GM21786 (cell line): ENCODE measurements around the gene LAGE3.

Source experiments
- ATAC-seq: cut with Tn5 transposase; IDR thresholded peaks from one replicate; pipeline ENCODE4 v1.9.1; 2021; ENCODE audit not compliant: unreplicated experiment

Gene LAGE3

GRCh38 chrX:154481195-154481594, 2.1 kb upstream of the LAGE3 start:
- no peak for ATAC-seq

GRCh38 chrX:154477891-154478477, 1.1 kb downstream of the LAGE3 start:
- ATAC-seq, result no peak

GRCh38 chrX:154476821-154477220, 2.3 kb downstream of the LAGE3 start:
- no peak for ATAC-seq

GRCh38 chrX:154473683-154474082, 5.4 kb downstream of the LAGE3 start:
- no peak for ATAC-seq

GRCh38 chrX:154472685-154473632, 6.1 kb downstream of the LAGE3 start:
- ATAC-seq, result no peak

GRCh38 chrX:154471839-154472684, 7.0 kb downstream of the LAGE3 start:
- no peak for ATAC-seq

- ATAC-seq, result no peak
Observed at GRCh38 chrX:154470914-154471568, 8.0 kb downstream of the LAGE3 start.

GRCh38 chrX:154470434-154470833, 8.6 kb downstream of the LAGE3 start:
- ATAC-seq, result no peak

GRCh38 chrX:154469880-154470279, 9.2 kb downstream of the LAGE3 start:
- ATAC-seq, result no peak

GRCh38 chrX:154469114-154469513, 10.0 kb downstream of the LAGE3 start:
- ATAC-seq, result no peak

GRCh38 chrX:154468217-154468616, 10.9 kb downstream of the LAGE3 start:
- no peak for ATAC-seq

- ATAC-seq, result no peak
Observed at GRCh38 chrX:154467556-154467955, 11.5 kb downstream of the LAGE3 start.

- ATAC-seq, result no peak
Observed at GRCh38 chrX:154466907-154467306, 12.2 kb downstream of the LAGE3 start.

GRCh38 chrX:154466036-154466435, 13.0 kb downstream of the LAGE3 start:
- no peak for ATAC-seq

GRCh38 chrX:154465601-154466000, 13.5 kb downstream of the LAGE3 start:
- no peak for ATAC-seq

GRCh38 chrX:154464806-154465365, 14.2 kb downstream of the LAGE3 start:
- no peak for ATAC-seq

- ATAC-seq, result no peak
Observed at GRCh38 chrX:154463611-154464220, 15.4 kb downstream of the LAGE3 start.

- ATAC-seq, result no peak
Observed at GRCh38 chrX:154462396-154462795, 16.7 kb downstream of the LAGE3 start.

GRCh38 chrX:154460326-154460725, 18.8 kb downstream of the LAGE3 start:
- ATAC-seq, result no peak

- ATAC-seq, result no peak
Observed at GRCh38 chrX:154459832-154460231, 19.2 kb downstream of the LAGE3 start.
